K562 (cell line): ENCODE data around the gene RAB3D. TPM values are rescaled to one million over a fixed set of nuclear protein-coding genes. Genes with fewer than 3 reads are reported as not detected.

ENCODE experiments used
- ATAC-seq: fragments of 200-7000 bp; cut with Tn5 transposase; 3 replicates; pipeline ENCODE4 v1.9.1; 2020; ENCODE audit warnings: moderate library complexity
- BruUV-seq: library from RNA; stranded (reverse); fragments of 400-500 nt; replicated peaks from 2 replicates; lab custom pipeline; 2021; lab: Mats Ljungman, UMichigan
- CTCF ChIA-PET: fragments of 300-600 bp; formaldehyde crosslinking; extraction: SDS; loops from one replicate; lab custom pipeline; 2021; ENCODE audit warnings: low intra/inter-chr PET ratio; lab: Yijun Ruan, JAX
- POLR2A ChIA-PET: fragments of 300-600, 350-650 bp; sonication (Branson Sonifier 250); formaldehyde crosslinking; extraction: SDS; loops from one replicate; lab custom pipeline; 2021; ENCODE audit warnings: antibody characterized with exemption, inconsistent platforms; lab: Yijun Ruan, JAX
- DNase-seq, 4 experiments: peaks; one replicate each; pipeline versions ENCODE4 v3.0.0 to v3.0.0-alpha.2; 2011 to 2018; ENCODE audit warnings: low spot score in 3 of 4, mixed read lengths in 3 of 4; ENCODE audit errors: extremely low read depth in 1 of 4
- FAIRE-seq: peaks from 2 replicates; lab custom pipeline; 2011; peaks lifted over from hg19 to GRCh38; lab: Jason Lieb, UNC
- H2AFZ ChIP-seq: 2 replicates; pipeline ENCODE4 v1.6.0; 2011; ENCODE audit warnings: low read depth, low read length, control low read depth, inconsistent platforms
- H3K27ac ChIP-seq: fragments of 200-600 bp; 3 replicates; pipeline ENCODE4 v1.8.0; 2011; ENCODE audit warnings: low read depth, mild to moderate bottlenecking, control low read depth, inconsistent platforms, low read length, moderate library complexity, mixed read lengths; ENCODE audit errors: extremely low read depth
- H3K27me3 ChIP-seq, 2 experiments: fragments of 300-600 bp in 1 of 2; 2 replicates in 1 of 2; 3 replicates in 1 of 2; pipeline versions ENCODE4 v1.6.0 to v1.8.0; 2011; ENCODE audit warnings: inconsistent platforms in 2 of 2, low read length in 2 of 2, mild to moderate bottlenecking in 1 of 2, mixed read lengths in 1 of 2, moderate library complexity in 1 of 2; ENCODE audit not compliant: control insufficient read depth in 2 of 2, insufficient read depth in 2 of 2
- H3K36me3 ChIP-seq: fragments of 300-600 bp; 3 replicates; pipeline ENCODE4 v1.8.0; 2011; ENCODE audit warnings: mild to moderate bottlenecking, low read length, inconsistent platforms; ENCODE audit not compliant: control insufficient read depth, insufficient read depth
- H3K4me1 ChIP-seq, 2 experiments: fragments of 200-600 bp in 1 of 2; replicated peaks in 1 of 2; 2 replicates in 1 of 2; 3 replicates in 1 of 2; pipeline versions ENCODE4 v1.5.1 to v1.8.0; 2011; ENCODE audit warnings: inconsistent platforms in 2 of 2, low read length in 2 of 2, mild to moderate bottlenecking in 1 of 2, mixed read lengths in 1 of 2, moderate library complexity in 1 of 2; ENCODE audit not compliant: control insufficient read depth in 2 of 2, insufficient read depth in 2 of 2
- H3K4me2 ChIP-seq: 2 replicates; pipeline ENCODE4 v1.6.1; 2011; ENCODE audit warnings: low read length, control low read depth, inconsistent platforms, mixed read lengths; ENCODE audit not compliant: insufficient read depth
- H3K4me3 ChIP-seq: fragments of 200-600 bp; sonication (generic), shearing (Covaris generic); 2 replicates; pipeline ENCODE4 v1.5.1; 2016; ENCODE audit warnings: control low read depth, inconsistent platforms
- H3K79me2 ChIP-seq: fragments of 200-600 bp; 3 replicates; pipeline ENCODE4 v1.8.0; 2011; ENCODE audit warnings: low read length, inconsistent platforms; ENCODE audit not compliant: control insufficient read depth, insufficient read depth
- H3K9ac ChIP-seq, 2 experiments: 2 replicates each; pipeline versions ENCODE4 v1.6.0 to v1.6.1; 2011; ENCODE audit warnings: low read depth in 2 of 2, low read length in 2 of 2, control low read depth in 1 of 2, inconsistent platforms in 1 of 2, mild to moderate bottlenecking in 1 of 2, mixed read lengths in 1 of 2; ENCODE audit not compliant: insufficient read depth in 1 of 2
- H3K9me1 ChIP-seq: one replicate; pipeline ENCODE4 v1.6.0; 2011; ENCODE audit warnings: inconsistent platforms, mild to moderate bottlenecking, low read length, moderate library complexity; ENCODE audit not compliant: control insufficient read depth, insufficient read depth
- H3K9me3 ChIP-seq: replicated peaks from 2 replicates; pipeline ENCODE4 v1.5.1; 2011; ENCODE audit warnings: low read depth, low read length, inconsistent platforms; ENCODE audit not compliant: control insufficient read depth, insufficient read depth
- H4K20me1 ChIP-seq: replicated peaks from 2 replicates; pipeline ENCODE4 v1.6.1; 2011; ENCODE audit warnings: low read length, inconsistent platforms, mixed read lengths; ENCODE audit not compliant: control insufficient read depth, insufficient read depth
- BRCA1 ChIP-seq, 2 experiments: fragments of 450-650 bp in 1 of 2; sonication (generic) in 1 of 2; formaldehyde crosslinking in 1 of 2; IDR thresholded peaks; 2 replicates each; pipeline versions ENCODE4 v1.5.0 to v1.6.1; 2017 to 2020; ENCODE audit warnings: mild to moderate bottlenecking in 1 of 2, missing genetic modification reagents in 1 of 2
- CBX1 ChIP-seq: sonication (generic); IDR thresholded peaks from 2 replicates; pipeline ENCODE4 v1.6.1; 2016; ENCODE audit warnings: antibody characterized with exemption, low read depth, mild to moderate bottlenecking
- CBX2 ChIP-seq: fragments of 200-600 bp; sonication (generic); IDR thresholded peaks from one replicate; pipeline ENCODE4 v1.6.1; 2012; ENCODE audit warnings: mild to moderate bottlenecking, low read length, inconsistent platforms; ENCODE audit not compliant: insufficient read depth, poor library complexity, severe bottlenecking
- GABPB2 ChIP-seq: fragments of 250-450 bp; sonication (Bioruptor Pico); conservative IDR thresholded peaks from 2 replicates; pipeline ENCODE4 v1.5.1; 2021; ENCODE audit warnings: mild to moderate bottlenecking
- THRB ChIP-seq: fragments of 450-650 bp; formaldehyde crosslinking; conservative IDR thresholded peaks from 2 replicates; pipeline ENCODE4 v1.4.0; 2022; ENCODE audit warnings: mild to moderate bottlenecking, missing genetic modification characterization
- WGBS: fragments of 100-300 bp; shearing (Covaris generic); methylation state at CpG from one replicate; pipeline ENCODE4 v1.1.6; 2016; ENCODE audit warnings: low coverage, mixed read lengths; ENCODE audit not compliant: insufficient coverage; ENCODE audit errors: missing lambda C conversion rate; 5-methylcytosine and 5-hydroxymethylcytosine counted together
- in situ Hi-C: fragments of 300-500 bp; cut with MboI; formaldehyde crosslinking; loops from 4 replicates; pipeline ENCODE4 v1.15.0; 2018; ENCODE audit warnings: inconsistent platforms, mixed read lengths
- intact Hi-C: fragments of 100-400 bp; cut with micrococcal nuclease; formaldehyde crosslinking; loops from 2 replicates; pipeline ENCODE4 v1.14.2; 2022
- polyA plus RNA-seq, 8 experiments: library from polyadenylated mRNA; depleted of rRNA in 4 of 8; stranded (reverse) in 5 of 8; unstranded in 3 of 8; fragments of >200 nt; fragmentation: Nextera tagmentation in 2 of 8; fragmentation: Illumina TruSeq in 1 of 8; extraction: Ambion mirVana in 2 of 8; extraction: Trizol in 1 of 8; gene quantifications; 2 replicates each; pipeline versions ENCODE4 v1.2.1 to v1.2.3, GENCODE V29; 2011 to 2014; ENCODE audit warnings: inconsistent platforms in 1 of 8, missing spikeins in 1 of 8
- total RNA-seq, 7 experiments: library from RNA; depleted of rRNA in 6 of 7; stranded (reverse); fragments of >200 nt in 6 of 7; fragmentation: Illumina TruSeq in 2 of 7; extraction: Trizol in 2 of 7; gene quantifications; 2 replicates each; pipeline versions ENCODE4 v1.2.1 to v1.2.3, GENCODE V29; 2011 to 2021; ENCODE audit warnings: low replicate concordance in 1 of 7

RAB3D gene
- total and polyA plus RNA-seq, 9 of the 15 experiments (the other 6 are each of a cell fraction or from before 2014, with no cell fraction given): 0.34 to 3.3 (median 1.3) TPM

- in situ Hi-C loops: no loop called here
- intact Hi-C loops: no loop called here
- H3K27me3 ChIP-seq: no peaks in the 10 kb centered on the region
- H2AFZ ChIP-seq: no peak overlapping the region
- H3K4me3 ChIP-seq: no peak overlapping the region
- no peak overlapping the region for H3K27ac ChIP-seq
- POLR2A ChIA-PET: interaction anchor here (1.9 kb wide), 1 partner anchor 15 kb away, joined by 11 read pairs; the partner anchor contains the start of gene SWSAP1
- TF ChIP-seq GABPB2 (CRISPR knock-in tag) (no peak), THRB (no peak), BRCA1 (IDR thresholded peaks at IDR 0.05) (no peak), BRCA1 (CRISPR knock-in tag; IDR thresholded peaks at IDR 0.05) (no peak), CBX2 (no peak), CBX1 (no peak)
- H3K4me2 ChIP-seq: no peak overlapping the region
- H3K9ac ChIP-seq: peak overlapping the region in 1 of 2 experiments; percentile 81; a peak in 2 of 4 replicates
- CTCF ChIA-PET: no interaction called here
- H4K20me1 ChIP-seq: no peaks in the 10 kb centered on the region; the same call in 1 of the 2 replicates
- peaks cover 6% of the 10 kb centered on the region; the same call in 1 of the 3 replicates for H3K79me2 ChIP-seq
- no peaks in the 10 kb centered on the region for H3K9me3 ChIP-seq
- no peak for FAIRE-seq
- ATAC-seq: no peak
- no TSS peak for BruUV-seq
- no peak for DNase-seq
- H3K4me1 ChIP-seq: peaks cover 23 to 64% of the 10 kb centered on the region in 2 experiments; a peak in 4 of 5 replicates
- 79% methylated on average over 10 of the region's 11 CpGs for WGBS
- no peaks in the 10 kb centered on the region; the same call in 2 of the 3 replicates for H3K36me3 ChIP-seq
- peaks cover 4% of the 10 kb centered on the region for H3K9me1 ChIP-seq
Observed at GRCh38 chr19:11359421-11359820, 20.0 kb upstream of the RAB3D start.
